GM18498 (cell line): Measurements from ENCODE around the gene PCK2.

Experiments
- ATAC-seq: cut with Tn5 transposase; IDR thresholded peaks from one replicate; pipeline ENCODE4 v1.9.1; 2021; ENCODE audit warnings: mild to moderate bottlenecking, moderate library complexity; ENCODE audit not compliant: unreplicated experiment

Gene PCK2

GRCh38 chr14:24074625-24075484, 19.3 kb upstream of the PCK2 start:
- no peak for ATAC-seq

GRCh38 chr14:24075485-24076301, 18.4 kb upstream of the PCK2 start:
- no peak for ATAC-seq

- ATAC-seq = no peak
Measured at GRCh38 chr14:24076302-24076601, 17.9 kb upstream of the PCK2 start.

DNA sequence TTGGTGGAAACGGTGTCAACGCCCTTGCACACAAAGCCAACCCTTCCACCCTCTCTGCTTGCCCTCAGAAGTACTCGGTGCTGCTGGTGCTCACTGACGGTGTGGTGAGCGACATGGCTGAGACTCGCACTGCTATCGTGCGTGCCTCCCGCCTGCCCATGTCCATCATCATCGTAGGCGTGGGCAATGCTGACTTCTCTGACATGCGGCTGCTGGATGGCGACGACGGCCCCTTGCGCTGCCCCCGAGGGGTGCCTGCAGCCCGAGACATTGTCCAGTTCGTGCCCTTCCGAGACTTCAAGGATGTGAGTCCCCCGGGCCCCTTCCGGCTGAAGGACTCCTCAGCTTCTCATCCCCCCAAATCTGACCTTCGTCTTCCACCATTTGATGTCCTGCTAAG, 17.0 kb upstream of the PCK2 start:
- ATAC-seq = no peak

GRCh38 chr14:24078146-24078545, 16.0 kb upstream of the PCK2 start:
- no peak for ATAC-seq

GRCh38 chr14:24079491-24080141, 14.5 kb upstream of the PCK2 start:
- ATAC-seq = no peak

- no peak for ATAC-seq
Measured at GRCh38 chr14:24080142-24080530, 14.0 kb upstream of the PCK2 start.

GRCh38 chr14:24080888-24081738, 13.0 kb upstream of the PCK2 start:
- peak; percentile 88 for ATAC-seq

DNA sequence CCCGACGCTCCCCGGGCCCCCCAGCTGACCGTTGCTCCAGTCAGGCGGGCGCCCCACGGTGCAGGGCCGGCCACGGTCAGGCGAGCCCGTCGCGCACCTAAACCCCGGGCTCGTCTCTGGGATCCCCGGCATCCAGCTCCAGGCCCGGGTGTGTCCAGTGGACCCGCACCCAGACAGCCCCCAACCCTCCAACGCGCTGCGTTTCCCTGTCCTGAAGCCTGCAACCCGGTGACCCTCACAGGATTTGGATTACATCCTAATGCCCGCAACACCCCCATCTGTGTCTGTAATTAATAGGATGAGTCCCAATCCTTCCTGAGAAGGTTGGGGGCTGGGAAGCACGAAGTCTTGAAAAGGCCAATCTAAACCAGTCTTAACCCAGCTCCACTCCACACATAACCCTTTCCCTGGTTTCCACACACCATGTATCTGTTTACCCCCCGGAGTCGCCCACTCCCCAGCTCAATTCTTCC, 12.3 kb upstream of the PCK2 start:
- no peak for ATAC-seq

DNA sequence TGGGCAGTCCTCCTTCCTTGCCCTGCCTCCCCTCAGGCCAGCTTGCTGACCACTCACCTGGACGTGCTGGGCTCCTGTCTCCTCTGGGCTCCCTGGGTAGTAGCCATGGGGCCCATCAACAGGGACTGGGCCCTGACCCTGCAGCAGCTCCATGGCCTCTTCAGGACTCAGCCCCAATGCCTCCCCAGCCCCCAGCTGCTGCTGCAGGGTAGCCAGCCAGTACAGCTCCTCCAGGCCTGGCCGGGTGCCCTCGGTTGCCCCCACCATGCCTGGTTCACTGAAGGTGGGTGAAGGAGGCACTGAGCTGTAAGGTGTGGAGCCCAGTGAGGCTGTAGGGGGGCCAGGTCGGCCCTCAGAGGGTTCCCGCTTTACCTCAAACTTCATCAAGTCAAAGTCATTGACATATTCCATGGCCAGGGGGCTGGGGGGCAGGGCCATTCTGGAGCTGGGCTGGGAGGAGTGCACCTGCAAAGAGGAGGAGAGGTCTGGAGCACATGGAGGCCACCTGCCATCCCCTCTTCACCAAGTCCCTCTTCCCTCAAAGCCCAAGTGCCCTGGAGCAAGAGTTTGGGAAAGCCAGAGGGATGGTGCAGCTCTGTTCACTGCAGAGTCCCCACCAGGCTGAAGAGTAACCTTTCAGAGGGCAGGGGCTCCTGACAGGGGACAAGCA, 11.6 kb upstream of the PCK2 start:
- no peak for ATAC-seq

- no peak for ATAC-seq
Measured at GRCh38 chr14:24083462-24083861, 10.6 kb upstream of the PCK2 start.

GRCh38 chr14:24084440-24084839, 9.7 kb upstream of the PCK2 start:
- ATAC-seq = no peak

DNA sequence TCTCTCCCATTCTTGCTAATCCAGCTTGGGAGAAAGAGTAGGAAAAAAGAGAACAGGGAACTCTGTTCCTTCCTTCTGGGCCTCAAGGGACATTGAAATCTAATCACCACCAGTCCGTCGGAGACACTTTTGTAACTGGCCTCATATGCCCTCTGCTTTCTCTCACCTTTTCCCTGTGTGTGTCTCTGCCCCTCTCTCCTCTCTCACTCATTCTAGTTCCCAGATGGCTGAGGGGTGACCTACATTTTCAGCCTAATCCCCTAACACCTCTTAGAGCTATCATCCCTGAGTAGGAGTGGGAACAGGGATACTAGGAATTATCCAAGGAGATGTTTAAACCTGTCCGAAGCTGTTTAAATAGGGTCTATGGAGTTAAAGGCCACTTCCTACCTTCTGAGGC, 8.9 kb upstream of the PCK2 start:
- no peak for ATAC-seq

DNA sequence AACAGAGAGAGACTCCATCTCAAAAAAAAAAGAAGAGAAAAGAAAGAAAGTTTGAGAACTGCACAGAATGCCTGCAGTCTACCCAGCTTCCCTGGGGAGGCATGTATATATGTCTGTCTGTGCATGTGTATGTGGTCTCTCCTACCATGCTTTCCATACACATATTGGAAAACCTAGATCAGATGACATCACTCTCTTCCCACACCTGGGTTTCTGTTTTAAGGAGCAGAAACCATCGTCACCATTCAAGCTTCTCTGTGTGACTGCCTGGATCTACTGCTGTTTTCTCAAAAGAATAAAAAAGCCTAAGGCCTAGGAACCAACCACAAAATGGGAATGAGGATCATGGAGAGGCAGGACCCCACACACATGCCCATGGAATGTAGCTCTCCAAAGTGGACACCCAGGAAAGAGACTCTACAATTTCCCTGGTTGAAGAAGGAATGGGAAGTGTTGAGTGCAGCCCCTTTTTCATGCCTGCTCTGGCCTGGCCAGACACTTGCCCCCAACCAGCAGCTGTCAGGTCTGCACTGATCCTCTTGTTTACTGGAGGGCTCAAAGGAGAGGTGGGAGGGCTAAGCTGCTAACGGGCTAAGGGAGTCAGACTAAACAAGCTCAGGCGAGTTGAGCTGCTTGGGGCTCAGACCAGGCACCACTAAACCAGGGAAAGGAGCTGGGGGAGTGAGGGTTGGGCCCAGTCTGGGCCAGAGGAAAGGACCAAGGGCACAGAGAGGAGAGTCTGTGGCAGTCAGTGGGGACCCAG, 7.7 kb upstream of the PCK2 start:
- no peak for ATAC-seq

GRCh38 chr14:24087004-24087403, 7.1 kb upstream of the PCK2 start:
- no peak for ATAC-seq

GRCh38 chr14:24088095-24088494, 6.0 kb upstream of the PCK2 start:
- ATAC-seq = no peak

GRCh38 chr14:24089890-24090289, 4.2 kb upstream of the PCK2 start:
- no peak for ATAC-seq

DNA sequence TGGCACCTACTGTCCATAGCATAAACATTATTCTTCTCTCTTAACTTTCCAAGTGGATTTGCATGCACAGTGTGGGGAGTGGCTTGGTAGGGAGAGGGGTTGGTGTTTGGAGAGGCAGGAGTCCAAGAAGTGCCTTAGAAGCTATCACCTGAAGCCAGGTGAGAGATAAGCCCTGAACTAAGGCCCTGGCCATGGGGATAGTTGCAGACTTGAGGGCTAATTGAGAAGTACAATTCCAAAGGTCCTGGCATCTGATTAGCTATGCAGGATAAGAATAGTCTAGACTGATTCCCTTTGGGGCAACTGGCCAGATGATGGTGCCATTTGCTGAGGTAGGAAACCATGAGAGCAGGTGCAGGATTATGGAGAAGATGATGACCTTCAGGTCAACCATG, 2.0 kb upstream of the PCK2 start:
- ATAC-seq = no peak

GRCh38 chr14:24092505-24093206, 1.5 kb upstream of the PCK2 start:
- ATAC-seq = no peak
